Measurements from ENCODE around the gene TNS4.
A peak's percentile ranks its signal among the peaks of the same experiment; 100 is the strongest.

The TNS4 gene

GRCh38 chr17:40457964-40458791 lies 43.2 kb downstream of the TNS4 start:
- Histone ChIP-seq H3K9me3 (ENCODE audit: control insufficient read depth in 5 of 5, low read length in 5 of 5) (no peaks in the 10 kb centered on the region), H3K9ac (ENCODE audit: low read length in 5 of 5) (no peak overlapping the region), H3K36me3 (ENCODE audit: control insufficient read depth in 5 of 5, insufficient read depth in 5 of 5, low read length in 5 of 5) (peaks cover 2 to 58% (median 50%) of the 10 kb centered on the region in 5 donors), H3K4me3 (ENCODE audit: low read depth in 1 of 5, low read length in 5 of 5) (no peak overlapping the region), H3K27ac (ENCODE audit: low read depth, low read length) (no peak overlapping the region), H3K27me3 (ENCODE audit: control insufficient read depth in 5 of 5, insufficient read depth in 4 of 5, low read length in 5 of 5) (no peaks in the 10 kb centered on the region), H3K4me1 (ENCODE audit: control insufficient read depth in 5 of 5, insufficient read depth in 5 of 5, low read length in 5 of 5) (peaks cover 28 to 86% (median 72%) of the 10 kb centered on the region in 5 donors)

GRCh38 chr17:40457369-40457768 lies 44.1 kb downstream of the TNS4 start:
- H3K27ac ChIP-seq (ENCODE audit: low read depth, low read length), result peak overlapping the region; percentile 60
- H3K4me1 ChIP-seq (ENCODE audit: control insufficient read depth in 5 of 5, insufficient read depth in 5 of 5, low read length in 5 of 5), result peaks cover 23 to 86% (median 72%) of the 10 kb centered on the region in 5 donors
- H3K4me3 ChIP-seq (ENCODE audit: low read depth in 1 of 5, low read length in 5 of 5), result no peak overlapping the region
- no peak overlapping the region for H3K9ac ChIP-seq (ENCODE audit: low read length in 5 of 5)
- H3K36me3 ChIP-seq (ENCODE audit: control insufficient read depth in 5 of 5, insufficient read depth in 5 of 5, low read length in 5 of 5), result peaks cover 2 to 64% (median 57%) of the 10 kb centered on the region in 5 donors
- no peaks in the 10 kb centered on the region for H3K9me3 ChIP-seq (ENCODE audit: control insufficient read depth in 5 of 5, low read length in 5 of 5)
- H3K27me3 ChIP-seq (ENCODE audit: control insufficient read depth in 5 of 5, insufficient read depth in 4 of 5, low read length in 5 of 5), result no peaks in the 10 kb centered on the region

DNA sequence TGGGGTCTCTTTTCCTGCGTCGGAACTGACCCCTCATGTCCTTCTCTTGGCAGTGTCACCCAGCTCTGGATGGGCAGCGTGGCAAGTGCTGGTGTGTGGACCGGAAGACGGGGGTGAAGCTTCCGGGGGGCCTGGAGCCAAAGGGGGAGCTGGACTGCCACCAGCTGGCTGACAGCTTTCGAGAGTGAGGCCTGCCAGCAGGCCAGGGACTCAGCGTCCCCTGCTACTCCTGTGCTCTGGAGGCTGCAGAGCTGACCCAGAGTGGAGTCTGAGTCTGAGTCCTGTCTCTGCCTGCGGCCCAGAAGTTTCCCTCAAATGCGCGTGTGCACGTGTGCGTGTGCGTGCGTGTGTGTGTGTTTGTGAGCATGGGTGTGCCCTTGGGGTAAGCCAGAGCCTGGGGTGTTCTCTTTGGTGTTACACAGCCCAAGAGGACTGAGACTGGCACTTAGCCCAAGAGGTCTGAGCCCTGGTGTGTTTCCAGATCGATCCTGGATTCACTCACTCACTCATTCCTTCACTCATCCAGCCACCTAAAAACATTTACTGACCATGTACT lies 44.9 kb downstream of the TNS4 start:
- Histone ChIP-seq H3K36me3 (ENCODE audit: control insufficient read depth in 5 of 5, insufficient read depth in 5 of 5, low read length in 5 of 5) (peaks cover 2 to 67% (median 61%) of the 10 kb centered on the region in 5 donors), H3K9me3 (ENCODE audit: control insufficient read depth in 5 of 5, low read length in 5 of 5) (no peaks in the 10 kb centered on the region), H3K9ac (ENCODE audit: low read length in 5 of 5) (peak overlapping the region in 1 of 5 donors; percentile 18), H3K27me3 (ENCODE audit: control insufficient read depth in 5 of 5, insufficient read depth in 4 of 5, low read length in 5 of 5) (no peaks in the 10 kb centered on the region), H3K4me1 (ENCODE audit: control insufficient read depth in 5 of 5, insufficient read depth in 5 of 5, low read length in 5 of 5) (peaks cover 24 to 86% (median 72%) of the 10 kb centered on the region in 5 donors), H3K4me3 (ENCODE audit: low read depth in 1 of 5, low read length in 5 of 5) (no peak overlapping the region), H3K27ac (ENCODE audit: low read depth, low read length) (peak overlapping the region; percentile 60)

DNA sequence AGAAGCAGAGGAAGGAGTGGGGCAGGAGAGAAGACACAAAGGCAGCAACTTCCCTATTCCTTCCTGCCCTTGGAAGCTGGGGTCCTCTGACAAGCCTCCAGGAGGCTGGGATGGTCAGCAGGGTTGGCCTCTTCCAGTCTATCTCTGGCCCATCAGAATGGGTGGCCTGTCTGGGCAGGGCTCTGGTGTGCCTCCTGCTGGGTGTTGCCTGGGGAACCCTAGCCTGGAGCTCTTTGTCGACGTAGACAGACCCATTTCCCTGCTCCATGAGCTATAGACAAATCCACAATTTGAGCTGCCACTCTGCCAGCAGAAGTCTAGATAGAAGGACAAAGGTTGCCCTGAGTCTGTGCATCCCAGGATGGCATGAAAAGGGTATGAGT lies 46.8 kb downstream of the TNS4 start:
- Histone ChIP-seq H3K4me3 (ENCODE audit: low read depth in 1 of 5, low read length in 5 of 5) (no peak overlapping the region), H3K9me3 (ENCODE audit: control insufficient read depth in 5 of 5, low read length in 5 of 5) (no peaks in the 10 kb centered on the region), H3K27ac (ENCODE audit: low read depth, low read length) (peak overlapping the region; percentile 94), H3K9ac (ENCODE audit: low read length in 5 of 5) (no peak overlapping the region), H3K27me3 (ENCODE audit: control insufficient read depth in 5 of 5, insufficient read depth in 4 of 5, low read length in 5 of 5) (no peaks in the 10 kb centered on the region), H3K36me3 (ENCODE audit: control insufficient read depth in 5 of 5, insufficient read depth in 5 of 5, low read length in 5 of 5) (peaks cover 2 to 67% (median 61%) of the 10 kb centered on the region in 5 donors), H3K4me1 (ENCODE audit: control insufficient read depth in 5 of 5, insufficient read depth in 5 of 5, low read length in 5 of 5) (peaks cover 34 to 90% (median 79%) of the 10 kb centered on the region in 5 donors)

GRCh38 chr17:40453881-40454612 lies 47.4 kb downstream of the TNS4 start:
- Histone ChIP-seq H3K9me3 (ENCODE audit: control insufficient read depth in 5 of 5, low read length in 5 of 5) (no peaks in the 10 kb centered on the region), H3K9ac (ENCODE audit: low read length in 5 of 5) (peak overlapping the region in 2 of 5 donors; percentile 14 to 38), H3K27me3 (ENCODE audit: control insufficient read depth in 5 of 5, insufficient read depth in 4 of 5, low read length in 5 of 5) (no peaks in the 10 kb centered on the region), H3K4me1 (ENCODE audit: control insufficient read depth in 5 of 5, insufficient read depth in 5 of 5, low read length in 5 of 5) (peaks cover 31 to 89% (median 78%) of the 10 kb centered on the region in 5 donors), H3K4me3 (ENCODE audit: low read depth in 1 of 5, low read length in 5 of 5) (no peak overlapping the region), H3K36me3 (ENCODE audit: control insufficient read depth in 5 of 5, insufficient read depth in 5 of 5, low read length in 5 of 5) (peaks cover 2 to 63% (median 61%) of the 10 kb centered on the region in 5 donors), H3K27ac (ENCODE audit: low read depth, low read length) (peak overlapping the region; percentile 94)

DNA sequence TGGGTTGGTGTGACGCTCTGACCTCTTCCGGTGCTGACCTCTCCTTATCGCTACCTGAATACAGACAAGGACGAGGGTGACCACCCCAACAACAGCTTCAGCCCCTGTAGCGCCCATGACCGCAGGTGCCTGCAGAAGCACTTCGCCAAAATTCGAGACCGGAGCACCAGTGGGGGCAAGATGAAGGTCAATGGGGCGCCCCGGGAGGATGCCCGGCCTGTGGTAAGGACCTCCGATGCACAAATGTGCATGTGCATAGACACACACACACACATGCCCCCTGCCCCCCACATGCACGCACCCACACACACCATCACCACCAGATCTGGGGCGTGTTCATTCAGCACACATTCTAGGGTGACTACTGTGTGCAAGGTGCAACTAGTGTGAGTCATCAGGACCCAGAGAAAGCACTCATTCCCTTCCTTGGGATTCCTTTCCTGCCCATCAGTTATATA lies 48.5 kb downstream of the TNS4 start:
- H3K9ac ChIP-seq (ENCODE audit: low read length in 5 of 5), result no peak overlapping the region
- peaks cover 36 to 89% (median 78%) of the 10 kb centered on the region in 5 donors for H3K4me1 ChIP-seq (ENCODE audit: control insufficient read depth in 5 of 5, insufficient read depth in 5 of 5, low read length in 5 of 5)
- H3K4me3 ChIP-seq (ENCODE audit: low read depth in 1 of 5, low read length in 5 of 5), result no peak overlapping the region
- peak overlapping the region; percentile 94 for H3K27ac ChIP-seq (ENCODE audit: low read depth, low read length)
- no peaks in the 10 kb centered on the region for H3K27me3 ChIP-seq (ENCODE audit: control insufficient read depth in 5 of 5, insufficient read depth in 4 of 5, low read length in 5 of 5)
- no peaks in the 10 kb centered on the region for H3K9me3 ChIP-seq (ENCODE audit: control insufficient read depth in 5 of 5, low read length in 5 of 5)
- H3K36me3 ChIP-seq (ENCODE audit: control insufficient read depth in 5 of 5, insufficient read depth in 5 of 5, low read length in 5 of 5), result peaks cover 2 to 62% (median 50%) of the 10 kb centered on the region in 5 donors

DNA sequence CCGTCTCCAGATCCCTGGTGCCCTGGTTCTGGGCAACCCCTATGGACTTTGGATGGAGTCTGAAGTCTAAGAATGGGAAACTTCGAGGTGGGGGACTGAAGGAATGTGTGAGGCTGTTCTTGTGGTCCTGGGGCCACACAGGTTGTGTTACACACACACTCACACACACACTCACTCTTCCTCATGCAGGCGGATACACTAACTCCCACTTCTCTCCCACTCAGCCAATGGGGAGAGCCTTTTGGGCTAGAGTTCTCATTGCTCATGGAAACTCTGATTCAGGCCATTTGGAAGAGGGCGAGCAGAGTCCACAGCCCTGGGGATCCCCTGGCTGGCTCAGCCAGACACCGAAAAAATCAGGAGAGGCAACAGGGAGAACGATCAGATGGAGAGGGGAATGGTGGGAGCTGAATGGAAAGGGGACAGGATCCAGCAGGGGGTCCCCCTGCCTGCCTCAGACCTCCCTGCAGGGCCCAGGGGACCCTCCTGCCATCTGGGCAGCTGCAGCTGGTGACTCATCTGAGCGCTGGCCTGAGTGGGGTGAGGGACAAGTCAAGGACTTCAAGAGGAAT lies 49.1 kb downstream of the TNS4 start:
- peaks cover 34 to 89% (median 79%) of the 10 kb centered on the region in 5 donors for H3K4me1 ChIP-seq (ENCODE audit: control insufficient read depth in 5 of 5, insufficient read depth in 5 of 5, low read length in 5 of 5)
- H3K4me3 ChIP-seq (ENCODE audit: low read depth in 1 of 5, low read length in 5 of 5), result no peak overlapping the region
- peaks cover 2 to 56% (median 44%) of the 10 kb centered on the region in 5 donors for H3K36me3 ChIP-seq (ENCODE audit: control insufficient read depth in 5 of 5, insufficient read depth in 5 of 5, low read length in 5 of 5)
- no peaks in the 10 kb centered on the region for H3K9me3 ChIP-seq (ENCODE audit: control insufficient read depth in 5 of 5, low read length in 5 of 5)
- H3K9ac ChIP-seq (ENCODE audit: low read length in 5 of 5), result peak overlapping the region in 2 of 5 donors; percentile 43 to 73
- H3K27ac ChIP-seq (ENCODE audit: low read depth, low read length), result peak overlapping the region; percentile 94
- H3K27me3 ChIP-seq (ENCODE audit: control insufficient read depth in 5 of 5, insufficient read depth in 4 of 5, low read length in 5 of 5), result no peaks in the 10 kb centered on the region

- Histone ChIP-seq H3K4me1 (ENCODE audit: control insufficient read depth in 5 of 5, insufficient read depth in 5 of 5, low read length in 5 of 5) (peaks cover 33 to 89% (median 79%) of the 10 kb centered on the region in 5 donors), H3K4me3 (ENCODE audit: low read depth in 1 of 5, low read length in 5 of 5) (peak overlapping the region in 1 of 5 donors; percentile 8), H3K9me3 (ENCODE audit: control insufficient read depth in 5 of 5, low read length in 5 of 5) (no peaks in the 10 kb centered on the region), H3K27me3 (ENCODE audit: control insufficient read depth in 5 of 5, insufficient read depth in 4 of 5, low read length in 5 of 5) (no peaks in the 10 kb centered on the region), H3K9ac (ENCODE audit: low read length in 5 of 5) (peak overlapping the region in 4 of 5 donors; percentile 16 to 52 (median 39)), H3K36me3 (ENCODE audit: control insufficient read depth in 5 of 5, insufficient read depth in 5 of 5, low read length in 5 of 5) (peaks cover 2 to 50% (median 41%) of the 10 kb centered on the region in 5 donors), H3K27ac (ENCODE audit: low read depth, low read length) (peak overlapping the region; percentile 94)
These were observed 50.0 kb downstream of the TNS4 start for GRCh38 chr17:40451420-40451819.

DNA sequence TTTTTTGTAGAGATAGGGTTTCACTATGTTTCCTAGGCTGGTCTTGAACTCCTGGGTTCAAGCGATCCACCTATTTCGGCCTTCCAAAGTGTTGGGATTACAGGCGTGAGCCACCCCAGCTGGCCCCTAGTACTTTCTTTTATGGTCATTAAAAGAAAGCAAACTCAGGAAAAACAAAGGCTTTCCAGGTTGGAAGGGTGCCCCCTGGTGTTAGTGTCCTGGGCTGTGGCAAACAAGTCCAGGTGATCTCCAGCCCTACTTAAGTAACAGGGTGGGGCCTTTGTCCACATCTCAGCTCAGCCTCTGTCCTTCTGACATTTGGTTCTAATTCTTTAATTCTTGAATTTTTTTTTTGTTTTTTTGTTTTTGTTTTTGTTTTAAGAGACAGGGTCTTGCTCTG lies 51.2 kb downstream of the TNS4 start:
- H3K9ac ChIP-seq (ENCODE audit: low read length in 5 of 5), result no peak overlapping the region
- no peaks in the 10 kb centered on the region for H3K9me3 ChIP-seq (ENCODE audit: control insufficient read depth in 5 of 5, low read length in 5 of 5)
- no peaks in the 10 kb centered on the region for H3K27me3 ChIP-seq (ENCODE audit: control insufficient read depth in 5 of 5, insufficient read depth in 4 of 5, low read length in 5 of 5)
- peak overlapping the region; percentile 94 for H3K27ac ChIP-seq (ENCODE audit: low read depth, low read length)
- H3K4me3 ChIP-seq (ENCODE audit: low read depth in 1 of 5, low read length in 5 of 5), result no peak overlapping the region
- peaks cover 33 to 94% (median 85%) of the 10 kb centered on the region in 5 donors for H3K4me1 ChIP-seq (ENCODE audit: control insufficient read depth in 5 of 5, insufficient read depth in 5 of 5, low read length in 5 of 5)
- H3K36me3 ChIP-seq (ENCODE audit: control insufficient read depth in 5 of 5, insufficient read depth in 5 of 5, low read length in 5 of 5), result peaks cover 0 to 37% (median 33%) of the 10 kb centered on the region in 5 donors
